BE2C (cell line): ENCODE results near the gene EEF1AKMT3.
"Not testable (repeated sequence)": the region's sequence is repeated elsewhere in the genome, so short reads cannot be mapped to it uniquely, and the experiment has no call there.

Source experiments
- DNase-seq: peaks from one replicate; pipeline ENCODE4 v3.0.0-alpha.2; 2020
- H3K27me3 ChIP-seq: fragments of 250-450 bp; sonication (Bioruptor Pico); 2 replicates; pipeline ENCODE4 v1.5.1; 2020; ENCODE audit warnings: mild to moderate bottlenecking
- H3K36me3 ChIP-seq: fragments of 250-450 bp; sonication (Bioruptor Pico); 2 replicates; pipeline ENCODE4 v1.5.1; 2020; ENCODE audit warnings: mild to moderate bottlenecking
- H3K4me1 ChIP-seq: fragments of 250-450 bp; sonication (Bioruptor Pico); 2 replicates; pipeline ENCODE4 v1.5.1; 2020
- H3K4me3 ChIP-seq: 2 replicates; pipeline ENCODE4 v1.5.1; 2011; ENCODE audit warnings: low read depth, low read length
- H3K9me3 ChIP-seq: fragments of 250-450 bp; sonication (Bioruptor Pico); 2 replicates; pipeline ENCODE4 v1.5.1; 2020
- CTCF ChIP-seq: IDR thresholded peaks from 2 replicates; pipeline ENCODE4 v1.5.1; 2012; ENCODE audit warnings: mild to moderate bottlenecking, low read depth, low read length

EEF1AKMT3 gene

GRCh38 chr12:57816855-57817151 lies 44.4 kb downstream of the EEF1AKMT3 start:
- H3K4me3 ChIP-seq = no peak overlapping the region
- H3K27me3 ChIP-seq = no peaks in the 10 kb centered on the region
- no peak for DNase-seq
- H3K4me1 ChIP-seq = peaks cover 16% of the 10 kb centered on the region
- no peaks in the 10 kb centered on the region for H3K9me3 ChIP-seq
- H3K36me3 ChIP-seq = no peaks in the 10 kb centered on the region; the same call in 1 of the 2 replicates
- TF ChIP-seq CTCF = no peak

GRCh38 chr12:57817261-57817989 lies 45.0 kb downstream of the EEF1AKMT3 start:
- TF ChIP-seq CTCF = no peak
- peaks cover 16% of the 10 kb centered on the region for H3K4me1 ChIP-seq
- no peak for DNase-seq
- H3K27me3 ChIP-seq = no peaks in the 10 kb centered on the region
- peaks cover under 1% of the 10 kb centered on the region; the same call in 1 of the 2 replicates for H3K36me3 ChIP-seq
- no peak overlapping the region for H3K4me3 ChIP-seq
- H3K9me3 ChIP-seq = no peaks in the 10 kb centered on the region

GRCh38 chr12:57817990-57818331 lies 45.5 kb downstream of the EEF1AKMT3 start:
- H3K27me3 ChIP-seq, H3K36me3 ChIP-seq, H3K9me3 ChIP-seq, DNase-seq, H3K4me3 ChIP-seq: not testable (repeated sequence)
- H3K4me1 ChIP-seq = peaks cover 16% of the 10 kb centered on the region

GRCh38 chr12:57820119-57820518 lies 47.7 kb downstream of the EEF1AKMT3 start:
- DNase-seq, H3K27me3 ChIP-seq, H3K9me3 ChIP-seq, H3K4me3 ChIP-seq: not testable (repeated sequence)
- H3K4me1 ChIP-seq = peaks cover 16% of the 10 kb centered on the region
- peaks cover 28% of the 10 kb centered on the region for H3K36me3 ChIP-seq

- Histone ChIP-seq H3K36me3 (peaks cover 37% of the 10 kb centered on the region), H3K4me1 (peaks cover 11% of the 10 kb centered on the region)
- H3K4me3 ChIP-seq, H3K9me3 ChIP-seq, H3K27me3 ChIP-seq, DNase-seq: not testable (repeated sequence)
Observed at GRCh38 chr12:57821015-57821414, 48.6 kb downstream of the EEF1AKMT3 start.

- Histone ChIP-seq H3K4me3 (no peak overlapping the region), H3K27me3 (no peaks in the 10 kb centered on the region), H3K4me1 (peaks cover 8% of the 10 kb centered on the region; the same call in 1 of the 2 replicates), H3K9me3 (no peaks in the 10 kb centered on the region), H3K36me3 (peaks cover 43% of the 10 kb centered on the region)
- no peak for DNase-seq
- no peak for TF ChIP-seq CTCF
Observed at GRCh38 chr12:57821474-57822214, 49.2 kb downstream of the EEF1AKMT3 start.

GRCh38 chr12:57822392-57823130 lies 50.1 kb downstream of the EEF1AKMT3 start:
- Histone ChIP-seq H3K4me1 (peaks cover 1% of the 10 kb centered on the region; the same call in 1 of the 2 replicates), H3K36me3 (peaks cover 52% of the 10 kb centered on the region), H3K9me3 (no peaks in the 10 kb centered on the region), H3K27me3 (no peaks in the 10 kb centered on the region), H3K4me3 (no peak overlapping the region)
- TF ChIP-seq CTCF = no peak
- DNase-seq = no peak
